ENCODE results near the gene SLC30A2.

DNA sequence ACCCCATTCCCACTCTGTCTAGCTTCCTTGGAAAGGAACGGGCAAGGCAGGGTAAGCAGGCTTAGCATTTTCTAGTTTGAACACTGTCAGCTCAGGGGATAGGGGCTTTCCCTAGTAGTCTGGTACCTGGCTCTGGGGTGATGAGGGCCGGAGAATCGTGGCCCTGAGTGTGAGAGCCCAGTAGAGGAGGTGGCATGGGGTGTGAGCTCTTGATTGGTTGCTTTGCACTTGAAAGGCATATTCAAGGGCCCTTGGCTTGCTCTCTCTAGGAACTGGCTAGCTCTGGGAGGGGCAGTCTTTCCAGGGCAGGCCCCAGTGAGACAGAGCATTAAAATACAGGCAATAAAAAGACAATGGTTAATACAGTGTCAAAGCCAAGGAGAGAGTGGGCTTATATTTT, 35.1 kb downstream of the SLC30A2 start:
- TF ChIP-seq, protein P1, sequence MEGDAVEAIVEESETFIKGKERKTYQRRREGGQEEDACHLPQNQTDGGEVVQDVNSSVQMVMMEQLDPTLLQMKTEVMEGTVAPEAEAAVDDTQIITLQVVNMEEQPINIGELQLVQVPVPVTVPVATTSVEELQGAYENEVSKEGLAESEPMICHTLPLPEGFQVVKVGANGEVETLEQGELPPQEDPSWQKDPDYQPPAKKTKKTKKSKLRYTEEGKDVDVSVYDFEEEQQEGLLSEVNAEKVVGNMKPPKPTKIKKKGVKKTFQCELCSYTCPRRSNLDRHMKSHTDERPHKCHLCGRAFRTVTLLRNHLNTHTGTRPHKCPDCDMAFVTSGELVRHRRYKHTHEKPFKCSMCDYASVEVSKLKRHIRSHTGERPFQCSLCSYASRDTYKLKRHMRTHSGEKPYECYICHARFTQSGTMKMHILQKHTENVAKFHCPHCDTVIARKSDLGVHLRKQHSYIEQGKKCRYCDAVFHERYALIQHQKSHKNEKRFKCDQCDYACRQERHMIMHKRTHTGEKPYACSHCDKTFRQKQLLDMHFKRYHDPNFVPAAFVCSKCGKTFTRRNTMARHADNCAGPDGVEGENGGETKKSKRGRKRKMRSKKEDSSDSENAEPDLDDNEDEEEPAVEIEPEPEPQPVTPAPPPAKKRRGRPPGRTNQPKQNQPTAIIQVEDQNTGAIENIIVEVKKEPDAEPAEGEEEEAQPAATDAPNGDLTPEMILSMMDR (IDR thresholded peaks at IDR 0.05): no peak
- TF ChIP-seq POLR2AphosphoS5 (IDR thresholded peaks at IDR 0.05; ENCODE audit: low read depth, low read length): no peak
- no peak for TF ChIP-seq REST (IDR thresholded peaks at IDR 0.05; ENCODE audit: insufficient read depth in 1 of 2, low read depth in 2 of 2, low read length in 1 of 2)
- no peak for TF ChIP-seq SIN3A (IDR thresholded peaks at IDR 0.05; ENCODE audit: borderline replicate concordance, insufficient read depth, low read depth, low read length)
- TF ChIP-seq TCF7L2 (IDR thresholded peaks at IDR 0.05; ENCODE audit: low read depth, low read length): no peak
